AG04449 (cell line): ENCODE results near the gene ZNF185.

Source experiments
- CTCF ChIA-PET: fragments of 350-600 bp; formaldehyde crosslinking; extraction: SDS; loops from one replicate; lab custom pipeline; 2021; ENCODE audit warnings: antibody characterized with exemption; lab: Yijun Ruan, JAX
- POLR2A ChIA-PET: fragments of 400-600, 350-600 bp; formaldehyde crosslinking; extraction: SDS; loops from one replicate; lab custom pipeline; 2020; ENCODE audit warnings: antibody characterized with exemption, inconsistent platforms; lab: Yijun Ruan, JAX
- DNase-seq: peaks from one replicate; pipeline ENCODE4 v3.0.0-alpha.2; 2010; ENCODE audit warnings: low read depth, low spot score
- H3K4me3 ChIP-seq: 2 replicates; pipeline ENCODE4 v1.5.1; 2011; ENCODE audit warnings: low read depth, mild to moderate bottlenecking, control low read depth, low read length
- CTCF ChIP-seq: IDR thresholded peaks from one replicate; pipeline ENCODE4 v1.5.1; 2011; ENCODE audit warnings: mild to moderate bottlenecking, moderate library complexity, low read length, control low read depth, inconsistent platforms; ENCODE audit not compliant: insufficient read depth; ENCODE audit errors: missing control alignments

The ZNF185 gene

DNA sequence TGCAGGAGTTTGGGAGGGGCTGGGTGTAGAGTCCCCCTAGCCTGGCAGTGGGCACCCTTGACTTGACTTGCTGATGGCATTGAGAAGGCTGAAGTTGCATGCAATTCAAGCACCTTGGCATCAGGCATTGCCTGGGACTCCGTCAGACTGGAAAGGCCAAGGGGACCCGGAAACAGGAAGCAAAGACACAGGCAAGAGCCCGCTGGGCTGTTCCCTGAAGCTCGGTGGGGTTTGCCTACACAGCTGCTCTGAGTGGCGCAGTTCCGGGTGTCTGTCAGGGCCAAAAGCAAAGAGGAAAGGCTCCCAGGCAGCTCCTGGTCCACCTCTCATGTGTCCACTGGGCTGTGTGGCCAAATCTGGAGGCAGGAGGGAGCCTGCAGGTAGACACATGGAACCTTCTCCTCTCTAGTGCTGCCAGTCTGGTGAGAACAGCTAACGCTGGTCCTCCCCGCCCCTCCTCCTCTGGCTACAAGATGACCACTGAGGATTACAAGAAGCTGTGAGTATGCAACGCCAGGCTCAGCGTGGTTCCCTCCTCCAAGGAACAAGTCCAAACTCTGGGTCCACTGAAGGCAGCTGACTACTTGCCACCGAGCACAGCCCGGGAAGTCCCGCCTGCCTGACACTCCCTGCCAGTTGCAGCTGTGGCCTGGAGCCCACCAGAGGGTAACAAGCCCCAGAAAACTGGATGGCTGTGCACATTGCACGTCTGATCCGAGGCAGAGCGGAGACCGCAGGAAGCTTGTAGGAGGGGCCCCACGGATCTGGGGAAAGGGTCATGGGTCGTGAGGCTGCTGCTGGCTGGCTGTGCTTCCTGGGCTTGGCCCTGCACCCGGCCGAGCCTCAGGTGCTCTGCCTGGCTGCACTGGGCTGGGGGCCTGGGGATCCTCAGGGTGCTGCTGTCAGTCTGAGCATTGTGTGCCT is 20.1 kb downstream of the ZNF185 start:
- H3K4me3 ChIP-seq: no peak overlapping the region
- no peak for TF ChIP-seq CTCF
- POLR2A ChIA-PET: no interaction called here
- CTCF ChIA-PET: interaction anchor here (0.6 to 3.2 kb wide), 4 partner anchors 9 to 24 kb away, joined by 3 to 16 read pairs (median 10); no protein-coding TSS in a partner anchor
- DNase-seq: no peak

GRCh38 chrX:152918707-152919106 is 20.8 kb downstream of the ZNF185 start:
- no peak for TF ChIP-seq CTCF
- CTCF ChIA-PET: interaction anchor here (3.2 kb wide), 2 partner anchors 8 to 14 kb away, joined by 15 to 16 read pairs; no protein-coding TSS in a partner anchor
- DNase-seq: no peak
- no peak overlapping the region for H3K4me3 ChIP-seq
- POLR2A ChIA-PET: no interaction called here

GRCh38 chrX:152923599-152923998 is 25.7 kb downstream of the ZNF185 start:
- CTCF ChIA-PET: interaction anchor here (0.6 to 1.5 kb wide), 2 partner anchors 20 to 34 kb away, joined by 3 to 4 read pairs; no protein-coding TSS in a partner anchor
- POLR2A ChIA-PET: no interaction called here
- H3K4me3 ChIP-seq: no peak overlapping the region
- DNase-seq: no peak
- no peak for TF ChIP-seq CTCF

DNA sequence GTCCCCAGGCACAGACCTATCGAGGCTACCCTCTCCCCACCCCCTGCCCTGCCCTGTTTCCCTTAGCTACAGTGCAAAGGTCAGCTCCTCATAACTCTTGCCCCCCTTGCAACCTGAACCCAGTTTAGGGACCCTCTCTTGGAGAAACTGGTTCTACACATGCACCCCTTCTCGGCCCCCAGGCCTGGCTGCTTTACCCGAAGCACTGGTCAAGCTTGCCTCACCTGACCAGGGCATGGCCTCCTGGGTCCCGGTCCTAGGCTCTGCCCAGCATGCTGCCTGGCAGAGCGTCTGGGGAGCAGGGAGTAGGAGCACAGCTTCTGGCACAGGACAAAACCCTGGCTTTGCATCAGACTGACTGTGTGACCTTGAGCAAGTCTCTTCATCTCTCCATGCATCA is 28.0 kb downstream of the ZNF185 start:
- POLR2A ChIA-PET: no interaction called here
- no peak for DNase-seq
- no peak overlapping the region for H3K4me3 ChIP-seq
- CTCF ChIA-PET: interaction anchor here (0.7 to 3.4 kb wide), 11 partner anchors 8 to 1174 kb away, joined by 3 to 19 read pairs (median 5); no protein-coding TSS in a partner anchor
- no peak for TF ChIP-seq CTCF

- H3K4me3 ChIP-seq: no peak overlapping the region
- TF ChIP-seq CTCF: peak; percentile 50
- CTCF ChIA-PET: interaction anchor here (0.9 to 3.4 kb wide), 12 partner anchors 9 to 1174 kb away, joined by 3 to 19 read pairs (median 5); no protein-coding TSS in a partner anchor
- DNase-seq: peak; percentile 4
- POLR2A ChIA-PET: no interaction called here
These were observed 28.4 kb downstream of the ZNF185 start for GRCh38 chrX:152926279-152926678.

GRCh38 chrX:152926923-152927322 is 29.1 kb downstream of the ZNF185 start:
- TF ChIP-seq CTCF: no peak
- ChIA-PET CTCF (interaction anchor here (0.9 to 3.4 kb wide), 10 partner anchors 9 to 1175 kb away, joined by 3 to 15 read pairs (median 5); no protein-coding TSS in a partner anchor), POLR2A (no interaction called here)
- DNase-seq: no peak
- no peak overlapping the region for H3K4me3 ChIP-seq
